Glutamatergic neuron (in vitro differentiated cells): ENCODE data around the gene BANF2. TPM values are rescaled to one million over a fixed set of nuclear protein-coding genes. Genes with fewer than 3 reads are reported as not detected.

Experiments
- DNase-seq: peaks from one replicate; pipeline ENCODE4 v3.0.0; 2022
- H3K27ac Mint-ChIP-seq: one replicate; pipeline ENCODE4 v1.8.0; 2020; ENCODE audit warnings: mild to moderate bottlenecking, mixed read lengths, inconsistent platforms; ENCODE audit not compliant: unreplicated experiment
- H3K27me3 Mint-ChIP-seq: one replicate; pipeline ENCODE4 v1.8.0; 2020; ENCODE audit warnings: mild to moderate bottlenecking, moderate library complexity, mixed read lengths, inconsistent platforms; ENCODE audit not compliant: unreplicated experiment
- H3K36me3 Mint-ChIP-seq: one replicate; pipeline ENCODE4 v1.8.0; 2020; ENCODE audit warnings: mild to moderate bottlenecking, mixed read lengths, inconsistent platforms; ENCODE audit not compliant: unreplicated experiment
- H3K4me1 Mint-ChIP-seq: one replicate; pipeline ENCODE4 v1.8.0; 2020; ENCODE audit warnings: mild to moderate bottlenecking, low read depth, mixed read lengths, inconsistent platforms; ENCODE audit not compliant: unreplicated experiment
- H3K4me3 Mint-ChIP-seq: one replicate; pipeline ENCODE4 v1.8.0; 2020; ENCODE audit warnings: mild to moderate bottlenecking, mixed read lengths, inconsistent platforms; ENCODE audit not compliant: unreplicated experiment
- H3K9me3 Mint-ChIP-seq: one replicate; pipeline ENCODE4 v1.8.0; 2020; ENCODE audit warnings: mild to moderate bottlenecking, moderate library complexity, mixed read lengths, inconsistent platforms; ENCODE audit not compliant: unreplicated experiment
- total RNA-seq: library from RNA; stranded (reverse); fragmentation: NEBNext Ultra II Directional; extraction: Animal tissue kit (Norgen Biotek cat#: 25700); gene quantifications from one replicate; pipeline ENCODE4 v1.2.1, GENCODE V29; 2021; ENCODE audit not compliant: unreplicated experiment
- TF ChIP-seq, protein P1 (sequence below): fragments of 200-600 bp; sonication (generic); IDR thresholded peaks from one replicate; pipeline ENCODE4 v1.5.0; 2021; ENCODE audit not compliant: partially characterized antibody, unreplicated experiment

BANF2 gene
- total RNA-seq, 1 donor from 2014 or later: not detected

DNA sequence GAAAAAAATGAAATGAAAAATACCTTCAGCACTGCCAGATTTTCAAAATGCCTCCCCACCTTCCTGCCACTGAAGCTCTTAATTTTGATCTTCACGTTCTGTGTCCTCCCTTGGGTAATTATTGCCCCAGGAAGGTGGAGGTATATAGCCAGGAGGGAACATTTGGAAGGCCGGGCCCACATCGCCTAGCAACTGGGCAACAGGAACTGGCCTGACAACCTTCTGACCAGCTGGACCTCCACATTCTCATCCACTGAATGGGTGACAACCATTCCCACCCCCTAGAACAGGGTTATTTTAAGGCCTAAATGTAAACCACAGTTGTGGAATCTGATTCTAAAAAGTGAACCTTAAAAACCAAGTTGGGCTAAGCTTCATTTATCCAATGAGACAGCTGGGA is 20.9 kb upstream of the BANF2 start:
- no peak for DNase-seq
- Mint-ChIP-seq H3K4me3 (no peak overlapping the region), H3K27me3 (peaks cover 10% of the 10 kb centered on the region), H3K27ac (no peak overlapping the region), H3K36me3 (no peaks in the 10 kb centered on the region), H3K4me1 (peaks cover 9% of the 10 kb centered on the region), H3K9me3 (peaks cover 11% of the 10 kb centered on the region)
- TF ChIP-seq, protein P1, sequence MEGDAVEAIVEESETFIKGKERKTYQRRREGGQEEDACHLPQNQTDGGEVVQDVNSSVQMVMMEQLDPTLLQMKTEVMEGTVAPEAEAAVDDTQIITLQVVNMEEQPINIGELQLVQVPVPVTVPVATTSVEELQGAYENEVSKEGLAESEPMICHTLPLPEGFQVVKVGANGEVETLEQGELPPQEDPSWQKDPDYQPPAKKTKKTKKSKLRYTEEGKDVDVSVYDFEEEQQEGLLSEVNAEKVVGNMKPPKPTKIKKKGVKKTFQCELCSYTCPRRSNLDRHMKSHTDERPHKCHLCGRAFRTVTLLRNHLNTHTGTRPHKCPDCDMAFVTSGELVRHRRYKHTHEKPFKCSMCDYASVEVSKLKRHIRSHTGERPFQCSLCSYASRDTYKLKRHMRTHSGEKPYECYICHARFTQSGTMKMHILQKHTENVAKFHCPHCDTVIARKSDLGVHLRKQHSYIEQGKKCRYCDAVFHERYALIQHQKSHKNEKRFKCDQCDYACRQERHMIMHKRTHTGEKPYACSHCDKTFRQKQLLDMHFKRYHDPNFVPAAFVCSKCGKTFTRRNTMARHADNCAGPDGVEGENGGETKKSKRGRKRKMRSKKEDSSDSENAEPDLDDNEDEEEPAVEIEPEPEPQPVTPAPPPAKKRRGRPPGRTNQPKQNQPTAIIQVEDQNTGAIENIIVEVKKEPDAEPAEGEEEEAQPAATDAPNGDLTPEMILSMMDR: no peak

DNA sequence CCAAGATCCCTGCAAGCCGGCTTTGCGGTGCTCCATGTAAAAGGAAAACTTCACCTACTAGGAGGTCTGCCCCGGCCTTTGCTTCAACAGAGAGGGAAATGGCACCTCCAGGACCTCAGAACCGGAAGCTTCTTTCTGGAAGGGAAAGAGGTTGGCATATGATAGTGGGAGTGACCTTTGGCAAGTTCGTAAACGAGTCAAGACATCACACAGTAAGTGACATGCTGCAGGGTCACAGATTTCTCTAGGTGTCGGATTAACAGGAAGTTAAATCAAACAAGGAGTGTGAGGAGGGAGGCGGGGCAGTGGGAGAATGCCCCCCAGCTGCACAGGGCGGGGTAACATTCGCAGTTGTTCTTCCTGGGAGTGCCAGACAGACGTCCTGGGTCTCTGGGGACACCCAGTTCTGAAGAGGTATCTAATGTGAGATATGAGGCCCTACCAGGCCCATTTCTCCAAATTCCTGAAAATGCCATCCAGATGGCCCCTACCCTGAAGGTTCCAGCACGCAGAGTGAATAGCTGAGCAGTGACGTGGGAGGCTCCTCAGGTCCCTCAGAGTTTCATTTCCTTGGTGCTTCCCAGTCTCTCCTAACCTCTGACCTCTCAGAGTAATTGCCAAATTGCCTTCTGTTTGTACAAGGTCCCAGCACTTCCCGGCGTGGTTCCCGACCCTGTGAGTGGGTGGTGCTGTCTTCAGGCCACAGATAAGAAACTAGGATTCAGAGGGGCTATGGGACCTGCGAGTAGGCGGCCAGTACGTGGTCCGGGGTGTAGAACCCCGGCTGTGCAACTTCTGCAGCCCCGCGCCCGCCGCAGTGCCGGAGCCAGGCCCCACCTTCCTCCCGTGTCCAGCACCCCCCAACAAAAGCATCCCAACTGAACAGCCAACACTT is 19.6 kb upstream of the BANF2 start:
- Mint-ChIP-seq H3K27me3 (peaks cover 13% of the 10 kb centered on the region), H3K36me3 (no peaks in the 10 kb centered on the region), H3K4me3 (peak overlapping the region; percentile 72), H3K4me1 (peaks cover 9% of the 10 kb centered on the region), H3K9me3 (peaks cover 11% of the 10 kb centered on the region), H3K27ac (peak overlapping the region; percentile 67)
- TF ChIP-seq, protein P1: no peak
- DNase-seq: peak; percentile 22

DNA sequence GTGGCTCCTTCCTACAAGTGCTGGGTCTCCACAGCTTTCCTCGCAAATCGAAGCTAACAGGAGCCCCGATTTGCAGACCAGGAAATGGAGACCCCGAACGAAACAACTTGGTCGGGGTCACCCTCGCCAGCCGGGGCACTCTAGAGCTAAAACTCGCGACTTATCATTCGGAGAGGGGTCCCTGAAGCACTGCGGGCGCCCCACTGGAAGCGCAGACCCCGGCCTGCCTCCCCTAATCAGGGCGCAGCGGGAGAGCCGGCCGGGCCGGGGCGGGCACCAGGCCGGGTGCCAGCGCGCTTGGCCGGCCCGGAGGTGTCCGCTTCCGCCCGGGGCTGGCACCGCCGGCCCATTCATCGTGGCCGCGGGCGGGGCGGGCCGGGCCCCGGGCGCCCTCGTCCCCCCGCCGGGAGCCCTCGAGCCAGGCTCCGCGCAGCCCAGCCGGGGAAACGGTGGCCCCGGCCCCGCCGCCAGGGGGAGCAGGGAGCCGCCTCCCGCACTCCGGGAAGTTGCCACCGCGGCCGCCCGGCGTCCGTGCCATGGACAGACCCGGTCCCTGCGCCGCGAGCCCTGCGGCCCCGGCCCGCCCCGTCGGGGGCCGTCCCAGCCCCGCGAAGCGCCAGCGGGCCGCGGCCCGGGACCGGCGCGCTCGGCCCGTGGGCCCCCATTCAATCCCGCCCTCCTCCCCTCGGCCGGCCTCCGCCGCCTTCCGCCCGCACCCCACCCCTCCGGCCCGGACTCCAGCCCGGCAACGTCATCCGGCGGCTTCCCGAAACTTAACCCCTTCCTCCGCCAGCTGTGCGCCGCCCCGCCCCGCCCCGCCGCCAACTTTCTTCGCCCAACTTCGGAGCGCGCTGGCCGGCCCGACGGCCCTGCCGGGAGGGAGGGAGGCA is 18.7 kb upstream of the BANF2 start:
- peaks cover 13% of the 10 kb centered on the region for H3K27me3 Mint-ChIP-seq
- TF ChIP-seq, protein P1: peak; percentile 60
- no peak overlapping the region for H3K27ac Mint-ChIP-seq
- peaks cover 11% of the 10 kb centered on the region for H3K9me3 Mint-ChIP-seq
- peak; percentile 89 for DNase-seq
- H3K36me3 Mint-ChIP-seq: peaks cover 6% of the 10 kb centered on the region
- peaks cover 9% of the 10 kb centered on the region for H3K4me1 Mint-ChIP-seq
- H3K4me3 Mint-ChIP-seq: peak overlapping the region; percentile 72

DNA sequence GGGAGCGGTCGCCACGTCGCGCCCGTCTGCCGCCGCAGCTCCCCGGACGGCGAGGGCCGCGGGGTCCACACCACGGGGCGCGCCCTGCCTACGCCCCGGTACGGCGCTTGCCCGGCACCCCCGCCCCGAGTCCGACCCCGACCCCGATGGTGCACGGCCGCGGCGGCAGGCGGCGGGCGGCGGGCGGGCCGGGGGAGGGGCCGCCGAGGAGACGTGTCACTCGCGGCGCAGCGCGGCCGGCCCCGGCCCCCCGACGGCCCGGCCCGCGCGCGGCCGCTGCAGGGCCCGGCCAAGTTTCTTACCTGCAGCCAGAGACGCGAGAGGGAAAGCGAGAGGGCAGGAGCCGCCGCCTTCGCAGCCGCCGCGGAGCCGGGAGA is 18.1 kb upstream of the BANF2 start:
- TF ChIP-seq, protein P1: no peak
- Mint-ChIP-seq H3K27me3 (peaks cover 13% of the 10 kb centered on the region), H3K4me1 (peaks cover 9% of the 10 kb centered on the region), H3K36me3 (peaks cover 7% of the 10 kb centered on the region), H3K4me3 (no peak overlapping the region), H3K9me3 (peaks cover 11% of the 10 kb centered on the region), H3K27ac (no peak overlapping the region)
- no peak for DNase-seq
